ENCODE results near the gene IGLON5. TPM values are rescaled to one million over a fixed set of nuclear protein-coding genes. Genes with fewer than 3 reads are reported as not detected.

The IGLON5 gene
- total RNA-seq, 1 experiment from 2014 or later, result 41.2 TPM

DNA sequence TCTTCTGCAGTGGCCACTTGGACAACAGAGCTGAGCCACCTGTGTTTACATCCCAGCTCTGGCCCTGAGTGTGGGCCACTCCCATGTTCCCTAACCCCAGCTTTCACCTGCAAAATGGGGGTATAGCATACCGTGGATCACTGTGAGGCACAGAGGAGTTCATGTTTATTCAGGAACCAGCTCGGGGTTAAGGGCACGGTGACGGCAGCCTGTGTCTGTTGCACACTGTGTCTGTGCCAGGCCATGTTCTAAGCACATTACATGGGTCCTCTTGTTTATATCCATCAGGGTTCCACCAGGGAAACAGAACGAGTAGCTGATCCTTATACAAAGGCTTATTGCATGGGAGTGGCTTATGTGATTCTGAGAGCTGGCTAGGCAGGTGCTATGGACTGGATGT lies 14.0 kb upstream of the IGLON5 start:
- no peak for TF ChIP-seq CREB1 (CRISPR knock-in tag; IDR thresholded peaks at IDR 0.05)
- no peak for TF ChIP-seq NR1H2 (CRISPR knock-in tag; IDR thresholded peaks at IDR 0.05)
- H3K27me3 Mint-ChIP-seq (ENCODE audit: low read depth), result peaks cover 5% of the 10 kb centered on the region; the same call in 1 of the 2 replicates
- no peak overlapping the region for H3K4me3 Mint-ChIP-seq
- CTCF ChIA-PET, result interaction anchor here (1.0 to 1.7 kb wide), 4 partner anchors 110 to 360 kb away, joined by 3 to 5 read pairs (median 3); no protein-coding TSS in a partner anchor
- H3K4me1 Mint-ChIP-seq, result peaks cover 50% of the 10 kb centered on the region
- ATAC-seq, result no peak
- H3K27ac Mint-ChIP-seq, result no peak overlapping the region
- POLR2A ChIA-PET, result no interaction called here
- DNase-seq (ENCODE audit: low spot score), result no peak
- H3K36me3 Mint-ChIP-seq, result no peaks in the 10 kb centered on the region
- H3K9me3 Mint-ChIP-seq, result no peaks in the 10 kb centered on the region

DNA sequence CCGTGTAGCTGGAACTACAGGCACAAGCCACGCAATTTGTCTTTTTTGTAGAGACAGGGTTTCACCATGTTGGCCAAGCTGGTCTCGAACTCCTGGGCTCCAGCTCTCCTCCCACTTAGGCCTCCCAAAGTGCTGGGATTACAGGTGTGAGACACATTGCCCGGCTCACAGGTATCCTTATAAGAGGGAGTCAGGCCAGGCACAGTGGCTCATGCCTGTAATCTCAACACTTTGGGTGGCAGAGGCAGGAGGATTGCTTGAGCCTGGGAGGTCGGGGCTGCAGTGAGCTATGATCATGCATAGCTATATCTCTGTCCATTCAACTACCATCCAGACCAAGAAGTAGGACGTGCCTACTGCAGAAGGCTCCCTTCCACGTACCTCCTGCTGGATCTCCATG lies 10.2 kb upstream of the IGLON5 start:
- H3K36me3 Mint-ChIP-seq, result peaks cover 7% of the 10 kb centered on the region; the same call in 1 of the 2 replicates
- H3K27me3 Mint-ChIP-seq (ENCODE audit: low read depth), result peaks cover 19% of the 10 kb centered on the region
- POLR2A ChIA-PET, result no interaction called here
- peaks cover 20% of the 10 kb centered on the region for H3K9me3 Mint-ChIP-seq
- CTCF ChIA-PET, result interaction anchor here (0.9 to 1.0 kb wide), 2 partner anchors 42 to 107 kb away, joined by 3 read pairs; no protein-coding TSS in a partner anchor
- DNase-seq (ENCODE audit: low spot score), result no peak
- H3K27ac Mint-ChIP-seq, result no peak overlapping the region
- H3K4me3 Mint-ChIP-seq, result no peak overlapping the region
- TF ChIP-seq ZNF138 (CRISPR knock-in tag; conservative IDR thresholded peaks at IDR 0.05), result no peak
- TF ChIP-seq ZNF423 (CRISPR knock-in tag; IDR thresholded peaks at IDR 0.05), result no peak
- TF ChIP-seq, protein P1, sequence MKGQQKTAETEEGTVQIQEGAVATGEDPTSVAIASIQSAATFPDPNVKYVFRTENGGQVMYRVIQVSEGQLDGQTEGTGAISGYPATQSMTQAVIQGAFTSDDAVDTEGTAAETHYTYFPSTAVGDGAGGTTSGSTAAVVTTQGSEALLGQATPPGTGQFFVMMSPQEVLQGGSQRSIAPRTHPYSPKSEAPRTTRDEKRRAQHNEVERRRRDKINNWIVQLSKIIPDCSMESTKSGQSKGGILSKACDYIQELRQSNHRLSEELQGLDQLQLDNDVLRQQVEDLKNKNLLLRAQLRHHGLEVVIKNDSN (CRISPR knock-in tag; IDR thresholded peaks at IDR 0.05), result no peak
- TF ChIP-seq SP1 (CRISPR knock-in tag; conservative IDR thresholded peaks at IDR 0.05), result no peak
- TF ChIP-seq SMAD4 (CRISPR knock-in tag; IDR thresholded peaks at IDR 0.05), result no peak
- no peak for TF ChIP-seq KAT7 (CRISPR knock-in tag; IDR thresholded peaks at IDR 0.05; ENCODE audit: borderline replicate concordance)
- TF ChIP-seq ZNF263 (CRISPR knock-in tag; IDR thresholded peaks at IDR 0.05; ENCODE audit: low read depth), result no peak
- TF ChIP-seq CREB1 (CRISPR knock-in tag; IDR thresholded peaks at IDR 0.05), result no peak
- no peak for TF ChIP-seq OVOL2 (CRISPR knock-in tag; IDR thresholded peaks at IDR 0.05; ENCODE audit: borderline replicate concordance)
- TF ChIP-seq HMGXB4 (CRISPR knock-in tag; IDR thresholded peaks at IDR 0.05), result no peak
- no peak for TF ChIP-seq MYBL2 (CRISPR knock-in tag; IDR thresholded peaks at IDR 0.05)
- TF ChIP-seq, protein P2, sequence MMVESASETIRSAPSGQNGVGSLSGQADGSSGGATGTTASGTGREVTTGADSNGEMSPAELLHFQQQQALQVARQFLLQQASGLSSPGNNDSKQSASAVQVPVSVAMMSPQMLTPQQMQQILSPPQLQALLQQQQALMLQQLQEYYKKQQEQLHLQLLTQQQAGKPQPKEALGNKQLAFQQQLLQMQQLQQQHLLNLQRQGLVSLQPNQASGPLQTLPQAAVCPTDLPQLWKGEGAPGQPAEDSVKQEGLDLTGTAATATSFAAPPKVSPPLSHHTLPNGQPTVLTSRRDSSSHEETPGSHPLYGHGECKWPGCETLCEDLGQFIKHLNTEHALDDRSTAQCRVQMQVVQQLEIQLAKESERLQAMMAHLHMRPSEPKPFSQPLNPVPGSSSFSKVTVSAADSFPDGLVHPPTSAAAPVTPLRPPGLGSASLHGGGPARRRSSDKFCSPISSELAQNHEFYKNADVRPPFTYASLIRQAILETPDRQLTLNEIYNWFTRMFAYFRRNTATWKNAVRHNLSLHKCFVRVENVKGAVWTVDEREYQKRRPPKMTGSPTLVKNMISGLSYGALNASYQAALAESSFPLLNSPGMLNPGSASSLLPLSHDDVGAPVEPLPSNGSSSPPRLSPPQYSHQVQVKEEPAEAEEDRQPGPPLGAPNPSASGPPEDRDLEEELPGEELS (CRISPR knock-in tag; IDR thresholded peaks at IDR 0.05), result no peak
- no peak for TF ChIP-seq ESRRA (CRISPR knock-in tag; IDR thresholded peaks at IDR 0.05; ENCODE audit: borderline replicate concordance)
- no peak for TF ChIP-seq SOX15 (CRISPR knock-in tag; IDR thresholded peaks at IDR 0.05)
- no peak for TF ChIP-seq ARID4B (CRISPR knock-in tag; IDR thresholded peaks at IDR 0.05; ENCODE audit: borderline replicate concordance)
- no peak for TF ChIP-seq ZNF425 (CRISPR knock-in tag; conservative IDR thresholded peaks at IDR 0.05)
- TF ChIP-seq NR3C1 (CRISPR knock-in tag; conservative IDR thresholded peaks at IDR 0.05; ENCODE audit: low read depth), result no peak
- TF ChIP-seq MXD4 (CRISPR knock-in tag; IDR thresholded peaks at IDR 0.05; ENCODE audit: borderline replicate concordance), result no peak
- TF ChIP-seq RORB (CRISPR knock-in tag; IDR thresholded peaks at IDR 0.05), result no peak
- TF ChIP-seq, protein P3, sequence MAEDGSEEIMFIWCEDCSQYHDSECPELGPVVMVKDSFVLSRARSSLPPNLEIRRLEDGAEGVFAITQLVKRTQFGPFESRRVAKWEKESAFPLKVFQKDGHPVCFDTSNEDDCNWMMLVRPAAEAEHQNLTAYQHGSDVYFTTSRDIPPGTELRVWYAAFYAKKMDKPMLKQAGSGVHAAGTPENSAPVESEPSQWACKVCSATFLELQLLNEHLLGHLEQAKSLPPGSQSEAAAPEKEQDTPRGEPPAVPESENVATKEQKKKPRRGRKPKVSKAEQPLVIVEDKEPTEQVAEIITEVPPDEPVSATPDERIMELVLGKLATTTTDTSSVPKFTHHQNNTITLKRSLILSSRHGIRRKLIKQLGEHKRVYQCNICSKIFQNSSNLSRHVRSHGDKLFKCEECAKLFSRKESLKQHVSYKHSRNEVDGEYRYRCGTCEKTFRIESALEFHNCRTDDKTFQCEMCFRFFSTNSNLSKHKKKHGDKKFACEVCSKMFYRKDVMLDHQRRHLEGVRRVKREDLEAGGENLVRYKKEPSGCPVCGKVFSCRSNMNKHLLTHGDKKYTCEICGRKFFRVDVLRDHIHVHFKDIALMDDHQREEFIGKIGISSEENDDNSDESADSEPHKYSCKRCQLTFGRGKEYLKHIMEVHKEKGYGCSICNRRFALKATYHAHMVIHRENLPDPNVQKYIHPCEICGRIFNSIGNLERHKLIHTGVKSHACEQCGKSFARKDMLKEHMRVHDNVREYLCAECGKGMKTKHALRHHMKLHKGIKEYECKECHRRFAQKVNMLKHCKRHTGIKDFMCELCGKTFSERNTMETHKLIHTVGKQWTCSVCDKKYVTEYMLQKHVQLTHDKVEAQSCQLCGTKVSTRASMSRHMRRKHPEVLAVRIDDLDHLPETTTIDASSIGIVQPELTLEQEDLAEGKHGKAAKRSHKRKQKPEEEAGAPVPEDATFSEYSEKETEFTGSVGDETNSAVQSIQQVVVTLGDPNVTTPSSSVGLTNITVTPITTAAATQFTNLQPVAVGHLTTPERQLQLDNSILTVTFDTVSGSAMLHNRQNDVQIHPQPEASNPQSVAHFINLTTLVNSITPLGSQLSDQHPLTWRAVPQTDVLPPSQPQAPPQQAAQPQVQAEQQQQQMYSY (CRISPR knock-in tag; IDR thresholded peaks at IDR 0.05), result no peak
- no peak for ATAC-seq
- H3K4me1 Mint-ChIP-seq, result peaks cover 12% of the 10 kb centered on the region

Measured in WTC11 (cell line).